H9 (cell line): ENCODE results near the gene KBTBD13. TPM values are rescaled to one million over a fixed set of nuclear protein-coding genes. Genes with fewer than 3 reads are reported as not detected.

Experiments
- DNase-seq: peaks from one replicate; pipeline ENCODE4 v3.0.0-alpha.2; 2017
- H2AFZ ChIP-seq: one replicate; pipeline ENCODE4 v1.6.1; 2013; ENCODE audit warnings: mild to moderate bottlenecking, low read length, control low read depth, moderate library complexity
- H2AK5ac ChIP-seq: 2 replicates; pipeline ENCODE4 v1.6.1; 2013; ENCODE audit warnings: low read length, control low read depth, mixed read lengths; ENCODE audit not compliant: insufficient read length
- H2BK120ac ChIP-seq: one replicate; pipeline ENCODE4 v1.6.1; 2013; ENCODE audit warnings: low read depth, mild to moderate bottlenecking, low read length, control low read depth, inconsistent platforms; ENCODE audit not compliant: poor library complexity, severe bottlenecking
- H2BK12ac ChIP-seq: 2 replicates; pipeline ENCODE4 v1.6.1; 2013; ENCODE audit warnings: low read length, control low read depth, mixed read lengths, low read depth; ENCODE audit not compliant: insufficient read length
- H2BK15ac ChIP-seq: 2 replicates; pipeline ENCODE4 v1.6.1; 2013; ENCODE audit warnings: low read depth, low read length, control low read depth
- H2BK20ac ChIP-seq: one replicate; pipeline ENCODE4 v1.6.1; 2013; ENCODE audit warnings: low read depth, mild to moderate bottlenecking, low read length, control low read depth, inconsistent platforms; ENCODE audit not compliant: poor library complexity, severe bottlenecking
- H2BK5ac ChIP-seq: 2 replicates; pipeline ENCODE4 v1.6.1; 2013; ENCODE audit warnings: low read length, control low read depth, mixed read lengths; ENCODE audit not compliant: insufficient read length
- H3K14ac ChIP-seq: 2 replicates; pipeline ENCODE4 v1.6.1; 2013; ENCODE audit warnings: low read length, control low read depth; ENCODE audit not compliant: insufficient read depth
- H3K18ac ChIP-seq: 2 replicates; pipeline ENCODE4 v1.6.1; 2013; ENCODE audit warnings: low read depth, mild to moderate bottlenecking, mixed read lengths, low read length, control low read depth; ENCODE audit not compliant: insufficient read length
- H3K23ac ChIP-seq: 2 replicates; pipeline ENCODE4 v1.6.1; 2013; ENCODE audit warnings: low read length, control low read depth, mixed read lengths, low read depth; ENCODE audit not compliant: insufficient read length
- H3K23me2 ChIP-seq: 2 replicates; pipeline ENCODE4 v1.6.1; 2013; ENCODE audit warnings: low read depth, mild to moderate bottlenecking, mixed read lengths, low read length, control low read depth; ENCODE audit not compliant: insufficient read length, poor library complexity, severe bottlenecking
- H3K27ac ChIP-seq: 2 replicates; pipeline ENCODE4 v1.5.1; 2013; ENCODE audit warnings: low read length, control low read depth, mixed read lengths, low read depth; ENCODE audit not compliant: insufficient read length
- H3K27me3 ChIP-seq: 2 replicates; pipeline ENCODE4 v1.6.1; 2013; ENCODE audit warnings: low read length, control low read depth, inconsistent platforms; ENCODE audit not compliant: insufficient read depth
- H3K4ac ChIP-seq: 2 replicates; pipeline ENCODE4 v1.6.1; 2013; ENCODE audit warnings: low read depth, mild to moderate bottlenecking, control low read depth, inconsistent platforms, low read length, moderate library complexity
- H3K4me1 ChIP-seq: 2 replicates; pipeline ENCODE4 v1.6.1; 2013; ENCODE audit warnings: low read length, control low read depth, inconsistent platforms; ENCODE audit not compliant: insufficient read depth
- H3K4me2 ChIP-seq: 2 replicates; pipeline ENCODE4 v1.6.1; 2013; ENCODE audit warnings: low read length, control low read depth, mixed read lengths; ENCODE audit not compliant: insufficient read length, insufficient read depth
- H3K56ac ChIP-seq: 2 replicates; pipeline ENCODE4 v1.6.1; 2013; ENCODE audit warnings: low read depth, mild to moderate bottlenecking, mixed read lengths, low read length, control low read depth; ENCODE audit not compliant: insufficient read length
- H3K79me1 ChIP-seq: 2 replicates; pipeline ENCODE4 v1.6.1; 2013; ENCODE audit warnings: low read depth, mild to moderate bottlenecking, moderate library complexity, low read length, control low read depth, inconsistent platforms; ENCODE audit not compliant: insufficient read depth, poor library complexity, severe bottlenecking
- H3K79me2 ChIP-seq: 2 replicates; pipeline ENCODE4 v1.6.1; 2013; ENCODE audit warnings: low read length, control low read depth, inconsistent platforms; ENCODE audit not compliant: insufficient read depth
- H3K9ac ChIP-seq: 2 replicates; pipeline ENCODE4 v1.6.1; 2013; ENCODE audit warnings: low read length, control low read depth, mixed read lengths; ENCODE audit not compliant: insufficient read length; ENCODE audit errors: extremely low read depth
- H3K9me3 ChIP-seq: one replicate; pipeline ENCODE4 v1.6.1; 2013; ENCODE audit warnings: low read depth, low read length, inconsistent platforms; ENCODE audit not compliant: control insufficient read depth
- H3T11ph ChIP-seq: one replicate; pipeline ENCODE4 v1.6.1; 2013; ENCODE audit warnings: mild to moderate bottlenecking, low read length, control low read depth, inconsistent platforms
- H4K20me1 ChIP-seq: one replicate; pipeline ENCODE4 v1.6.1; 2013; ENCODE audit not compliant: control insufficient read depth, insufficient read length, insufficient read depth
- H4K5ac ChIP-seq: 2 replicates; pipeline ENCODE4 v1.6.1; 2013; ENCODE audit warnings: low read depth, mild to moderate bottlenecking, mixed read lengths, low read length, control low read depth; ENCODE audit not compliant: insufficient read length
- H4K8ac ChIP-seq: replicated peaks from 2 replicates; pipeline ENCODE4 v1.6.1; 2013; ENCODE audit warnings: low read length, control low read depth, mixed read lengths, low read depth; ENCODE audit not compliant: insufficient read length
- H4K91ac ChIP-seq: 2 replicates; pipeline ENCODE4 v1.6.1; 2013; ENCODE audit warnings: low read depth, mild to moderate bottlenecking, moderate library complexity, mixed read lengths, low read length, control low read depth; ENCODE audit not compliant: insufficient read length
- H3K27ac Mint-ChIP-seq, 3 experiments: 2 replicates in 2 of 3; 3 replicates in 1 of 3; pipeline ENCODE4 v1.8.0; 2020 to 2021; ENCODE audit warnings: mixed read lengths in 3 of 3, mild to moderate bottlenecking in 1 of 3, moderate library complexity in 1 of 3
- H3K27me3 Mint-ChIP-seq: 2 replicates; pipeline ENCODE4 v1.8.0; 2021; ENCODE audit warnings: low read depth, mild to moderate bottlenecking, moderate library complexity, mixed read lengths
- H3K36me3 Mint-ChIP-seq, 3 experiments: 2 replicates in 2 of 3; 3 replicates in 1 of 3; pipeline ENCODE4 v1.8.0; 2020 to 2021; ENCODE audit warnings: low read depth in 3 of 3, mixed read lengths in 3 of 3; ENCODE audit not compliant: insufficient read depth in 1 of 3
- H3K4me1 Mint-ChIP-seq, 2 experiments: 2 replicates each; pipeline ENCODE4 v1.8.0; 2020; ENCODE audit warnings: mixed read lengths in 2 of 2
- H3K4me3 Mint-ChIP-seq, 2 experiments: 2 replicates in 1 of 2; 3 replicates in 1 of 2; pipeline ENCODE4 v1.8.0; 2020 to 2021; ENCODE audit warnings: mild to moderate bottlenecking in 2 of 2, mixed read lengths in 2 of 2, moderate library complexity in 1 of 2
- H3K9me3 Mint-ChIP-seq, 2 experiments: 2 replicates in 1 of 2; 3 replicates in 1 of 2; pipeline ENCODE4 v1.8.0; 2020; ENCODE audit warnings: mild to moderate bottlenecking in 2 of 2, mixed read lengths in 2 of 2, moderate library complexity in 1 of 2
- WGBS: extraction: QIAGEN DNeasy Blood & Tissue Kit; methylation state at CpG from one replicate; pipeline ENCODE4 v1.1.7; 2013; ENCODE audit warnings: missing lambda C conversion rate, low lambda C conversion rate, mixed read lengths; ENCODE audit not compliant: insufficient read length; ENCODE audit errors: extremely low coverage; 5-methylcytosine and 5-hydroxymethylcytosine counted together
- total RNA-seq: library from RNA; stranded (reverse); gene quantifications from 2 replicates; pipeline ENCODE4 v1.2.1, GENCODE V29; 2021
- TF ChIP-seq, protein P1 (sequence below): fragments of 200-600 bp; sonication (generic); conservative IDR thresholded peaks from 3 replicates; pipeline ENCODE4 v1.8.0; 2021; ENCODE audit warnings: antibody characterized with exemption, mild to moderate bottlenecking

Gene KBTBD13
- total RNA-seq, 1 experiment from 2014 or later, result not detected

DNA sequence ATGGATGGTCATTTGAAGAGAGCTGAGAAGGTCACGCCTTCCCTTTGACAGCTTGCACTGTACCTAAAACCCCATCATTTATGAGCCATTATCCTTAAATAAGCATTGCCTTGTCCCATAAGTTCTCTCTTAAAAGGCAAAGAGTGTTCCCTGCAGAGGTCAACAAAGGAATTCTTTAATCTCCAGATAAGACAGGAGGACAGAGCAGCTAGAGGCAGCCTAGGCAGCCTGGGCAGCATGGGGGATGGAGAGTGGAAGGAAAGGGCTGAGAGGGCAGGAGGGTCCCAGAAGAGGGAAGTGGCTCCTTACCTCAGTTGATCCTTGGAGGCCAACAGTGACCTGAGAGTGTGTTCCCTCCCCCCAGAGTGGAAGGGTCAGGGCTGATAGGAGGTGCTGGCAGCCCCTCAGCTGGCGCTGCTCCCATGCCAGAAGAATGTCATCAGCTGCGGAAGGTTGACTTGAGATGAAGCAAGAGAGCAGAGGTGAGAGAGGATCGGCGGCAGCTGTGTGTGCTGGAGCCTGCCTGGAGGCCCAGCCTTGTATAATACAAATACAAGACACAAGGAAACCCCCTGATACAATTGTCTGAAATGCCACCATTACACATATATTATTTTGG, 12.8 kb downstream of the KBTBD13 start:
- Histone ChIP-seq H3K9me3 (no peaks in the 10 kb centered on the region), H4K91ac (no peak overlapping the region), H4K8ac (no peak overlapping the region), H3K23ac (no peak overlapping the region), H4K5ac (no peak overlapping the region), H2BK20ac (no peak overlapping the region), H2AFZ (no peak overlapping the region), H3K4me2 (no peak overlapping the region), H3K23me2 (no peaks in the 10 kb centered on the region), H4K20me1 (no peaks in the 10 kb centered on the region), H3K18ac (no peak overlapping the region), H2AK5ac (no peak overlapping the region), H2BK5ac (no peak overlapping the region), H3K9ac (no peak overlapping the region), H3K79me2 (no peaks in the 10 kb centered on the region), H3K4me1 (peaks cover 3% of the 10 kb centered on the region; the same call in 1 of the 2 replicates), H3T11ph (no peak overlapping the region), H3K56ac (no peak overlapping the region), H3K27me3 (no peaks in the 10 kb centered on the region), H2BK120ac (no peak overlapping the region), H2BK15ac (no peak overlapping the region), H3K79me1 (no peaks in the 10 kb centered on the region), H3K4ac (no peak overlapping the region), H3K14ac (no peak overlapping the region; the same call in 1 of the 2 replicates), H2BK12ac (no peak overlapping the region), H3K27ac (no peak overlapping the region)
- no peak overlapping the region for H3K27ac Mint-ChIP-seq
- H3K36me3 Mint-ChIP-seq, result no peaks in the 10 kb centered on the region
- no peak for DNase-seq
- TF ChIP-seq, protein P1, sequence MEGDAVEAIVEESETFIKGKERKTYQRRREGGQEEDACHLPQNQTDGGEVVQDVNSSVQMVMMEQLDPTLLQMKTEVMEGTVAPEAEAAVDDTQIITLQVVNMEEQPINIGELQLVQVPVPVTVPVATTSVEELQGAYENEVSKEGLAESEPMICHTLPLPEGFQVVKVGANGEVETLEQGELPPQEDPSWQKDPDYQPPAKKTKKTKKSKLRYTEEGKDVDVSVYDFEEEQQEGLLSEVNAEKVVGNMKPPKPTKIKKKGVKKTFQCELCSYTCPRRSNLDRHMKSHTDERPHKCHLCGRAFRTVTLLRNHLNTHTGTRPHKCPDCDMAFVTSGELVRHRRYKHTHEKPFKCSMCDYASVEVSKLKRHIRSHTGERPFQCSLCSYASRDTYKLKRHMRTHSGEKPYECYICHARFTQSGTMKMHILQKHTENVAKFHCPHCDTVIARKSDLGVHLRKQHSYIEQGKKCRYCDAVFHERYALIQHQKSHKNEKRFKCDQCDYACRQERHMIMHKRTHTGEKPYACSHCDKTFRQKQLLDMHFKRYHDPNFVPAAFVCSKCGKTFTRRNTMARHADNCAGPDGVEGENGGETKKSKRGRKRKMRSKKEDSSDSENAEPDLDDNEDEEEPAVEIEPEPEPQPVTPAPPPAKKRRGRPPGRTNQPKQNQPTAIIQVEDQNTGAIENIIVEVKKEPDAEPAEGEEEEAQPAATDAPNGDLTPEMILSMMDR, result no peak
- no peaks in the 10 kb centered on the region; a peak in 1 of 5 replicates for H3K9me3 Mint-ChIP-seq
- WGBS, result no CpG with 5 or more reads among the region's 5 CpGs
- H3K4me1 Mint-ChIP-seq, result peaks cover 42 to 50% of the 10 kb centered on the region in 2 experiments
- H3K4me3 Mint-ChIP-seq, result no peak overlapping the region
- peaks cover 5% of the 10 kb centered on the region for H3K27me3 Mint-ChIP-seq
